IMR-90 (cell line): ENCODE measurements around the gene CASKIN1. TPM values are rescaled to one million over a fixed set of nuclear protein-coding genes. Genes with fewer than 3 reads are reported as not detected.
A peak's percentile ranks its signal among the peaks of the same experiment; 100 is the strongest.

Experiments
- ATAC-seq: fragments of 200-7000 bp; cut with Tn5 transposase; 2 replicates; pipeline ENCODE4 v1.9.1; 2020; ENCODE audit warnings: low read depth, mild to moderate bottlenecking, moderate library complexity
- BruUV-seq: library from RNA; stranded (reverse); fragments of 400-500 nt; replicated peaks from 2 replicates; lab custom pipeline; 2021; lab: Mats Ljungman, UMichigan
- CTCF ChIA-PET: fragments of 300-600 bp; formaldehyde crosslinking; extraction: SDS; loops from one replicate; lab custom pipeline; 2021; ENCODE audit warnings: antibody characterized with exemption; lab: Yijun Ruan, JAX
- POLR2A ChIA-PET: fragments of 300-600 bp; sonication (Branson Sonifier 250); formaldehyde crosslinking; loops from one replicate; lab custom pipeline; 2022; ENCODE audit warnings: antibody characterized with exemption; ENCODE audit not compliant: unreplicated experiment; lab: Charles Lee
- DNase-seq: peaks from one replicate; pipeline ENCODE4 v3.0.0; 2013
- H2AFZ ChIP-seq: replicated peaks from 2 replicates; pipeline ENCODE3; 2013; ENCODE audit warnings: low read length, mild to moderate bottlenecking; ENCODE audit not compliant: poor library complexity
- H2AK5ac ChIP-seq: 2 replicates; pipeline ENCODE4 v1.6.1; 2013; ENCODE audit warnings: low read depth, low read length, inconsistent platforms
- H2AK9ac ChIP-seq: replicated peaks from 2 replicates; pipeline ENCODE3; 2013; ENCODE audit warnings: mild to moderate bottlenecking, low read depth, low read length, moderate library complexity; ENCODE audit not compliant: poor library complexity
- H2BK120ac ChIP-seq: 2 replicates; pipeline ENCODE4 v1.6.1; 2013; ENCODE audit warnings: low read depth, low read length, inconsistent platforms
- H2BK15ac ChIP-seq: 3 replicates; pipeline ENCODE4 v1.6.1; 2013; ENCODE audit warnings: low read depth, low read length, inconsistent platforms
- H2BK20ac ChIP-seq: 2 replicates; pipeline ENCODE4 v1.6.1; 2013; ENCODE audit warnings: low read depth, mild to moderate bottlenecking, inconsistent platforms, low read length, moderate library complexity
- H2BK5ac ChIP-seq: 2 replicates; pipeline ENCODE4 v1.6.1; 2013; ENCODE audit warnings: mild to moderate bottlenecking, low read depth, low read length, inconsistent platforms; ENCODE audit not compliant: poor library complexity, severe bottlenecking
- H3K14ac ChIP-seq: replicated peaks from 2 replicates; pipeline ENCODE4 v1.6.1; 2013; ENCODE audit warnings: low read depth, low read length, inconsistent platforms
- H3K18ac ChIP-seq: 2 replicates; pipeline ENCODE4 v1.6.1; 2013; ENCODE audit warnings: low read depth, low read length, control low read depth
- H3K23ac ChIP-seq: 2 replicates; pipeline ENCODE4 v1.6.1; 2013; ENCODE audit warnings: low read depth, low read length, inconsistent platforms
- H3K27ac ChIP-seq: 2 replicates; pipeline ENCODE4 v1.5.1; 2013; ENCODE audit warnings: mild to moderate bottlenecking, control low read depth, low read length; ENCODE audit not compliant: insufficient read depth
- H3K27me3 ChIP-seq: 2 replicates; pipeline ENCODE4 v1.6.1; 2013; ENCODE audit warnings: low read length; ENCODE audit not compliant: control insufficient read depth, insufficient read depth
- H3K36me3 ChIP-seq: 2 replicates; pipeline ENCODE4 v1.6.1; 2013; ENCODE audit warnings: low read length, mixed read lengths; ENCODE audit not compliant: control insufficient read depth, insufficient read depth
- H3K4ac ChIP-seq: 2 replicates; pipeline ENCODE4 v1.6.1; 2013; ENCODE audit warnings: low read depth, low read length, inconsistent platforms
- H3K4me1 ChIP-seq: 2 replicates; pipeline ENCODE4 v1.6.1; 2013; ENCODE audit warnings: low read length, mixed read lengths; ENCODE audit not compliant: control insufficient read depth, insufficient read depth
- H3K4me2 ChIP-seq: 2 replicates; pipeline ENCODE4 v1.6.1; 2013; ENCODE audit warnings: low read depth, mild to moderate bottlenecking, control low read depth, low read length, moderate library complexity
- H3K4me3 ChIP-seq: 2 replicates; pipeline ENCODE4 v1.5.1; 2013; ENCODE audit warnings: low read depth, mild to moderate bottlenecking, control low read depth, low read length, moderate library complexity; ENCODE audit not compliant: insufficient read depth
- H3K56ac ChIP-seq: 2 replicates; pipeline ENCODE4 v1.6.1; 2013; ENCODE audit warnings: low read length, inconsistent platforms; ENCODE audit not compliant: insufficient read depth; ENCODE audit errors: extremely low read depth
- H3K79me1 ChIP-seq, 2 experiments: 2 replicates each; pipeline ENCODE4 v1.6.1; 2013; ENCODE audit warnings: low read length in 2 of 2, inconsistent platforms in 1 of 2, low read depth in 1 of 2
- H3K9ac ChIP-seq: 2 replicates; pipeline ENCODE4 v1.6.1; 2013; ENCODE audit warnings: low read depth, low read length, control low read depth
- H3K9me1 ChIP-seq: 2 replicates; pipeline ENCODE4 v1.6.1; 2013; ENCODE audit warnings: low read length, inconsistent platforms; ENCODE audit not compliant: insufficient read depth
- H3K9me3 ChIP-seq: 2 replicates; pipeline ENCODE4 v1.6.1; 2013; ENCODE audit warnings: low read length; ENCODE audit not compliant: control insufficient read depth, insufficient read depth
- H4K20me1 ChIP-seq: 2 replicates; pipeline ENCODE4 v1.6.1; 2013; ENCODE audit warnings: low read length, inconsistent platforms; ENCODE audit not compliant: insufficient read depth
- H4K5ac ChIP-seq: 2 replicates; pipeline ENCODE4 v1.6.1; 2013; ENCODE audit warnings: mild to moderate bottlenecking, low read depth, low read length, control low read depth
- H4K8ac ChIP-seq, 2 experiments: 2 replicates each; pipeline ENCODE4 v1.6.1; 2013; ENCODE audit warnings: low read depth in 2 of 2, low read length in 2 of 2, control low read depth in 1 of 2, inconsistent platforms in 1 of 2
- H4K91ac ChIP-seq: 2 replicates; pipeline ENCODE4 v1.6.1; 2013; ENCODE audit warnings: low read depth, low read length, inconsistent platforms; ENCODE audit not compliant: insufficient read depth
- POLR2A ChIP-seq: IDR thresholded peaks from 2 replicates; pipeline ENCODE4 v1.6.1; 2012; ENCODE audit warnings: mild to moderate bottlenecking, low read depth, low read length
- whole genome bisulfite sequencing, 2 experiments: methylation state at CpG; one replicate each; pipeline versions ENCODE4 v1.1.5 to v1.1.7; 2013; ENCODE audit warnings: missing lambda C conversion rate in 2 of 2; ENCODE audit not compliant: insufficient read length in 1 of 2; ENCODE audit errors: extremely low coverage in 2 of 2; 5-methylcytosine and 5-hydroxymethylcytosine counted together
- dilution Hi-C: fragments of 300-500 bp; cut with HindIII; formaldehyde crosslinking; loops from one replicate; pipeline ENCODE4 v1.14.3; 2018; ENCODE audit warnings: low sequenced_read_pairs; ENCODE audit not compliant: unreplicated experiment
- in situ Hi-C: fragments of 300-500 bp; cut with MboI; formaldehyde crosslinking; loops from 3 replicates; pipeline ENCODE4 v1.14.3; 2019; ENCODE audit warnings: low sequenced_read_pairs, inconsistent platforms, mixed read lengths
- intact Hi-C: fragments of 100-400 bp; cut with micrococcal nuclease; formaldehyde crosslinking; loops from 2 replicates; pipeline ENCODE4 v1.10.0; 2022
- polyA plus RNA-seq, 3 experiments: library from polyadenylated mRNA; depleted of rRNA; stranded (reverse); fragments of >200 nt; gene quantifications; 2 replicates each; pipeline ENCODE4 v1.2.3, GENCODE V29; 2012; ENCODE audit warnings: low replicate concordance in 1 of 3
- total RNA-seq: library from RNA; depleted of rRNA; stranded (reverse); fragments of >200 nt; gene quantifications from 2 replicates; pipeline ENCODE4 v1.2.3, GENCODE V29; 2012
- TF ChIP-seq, protein P1 (sequence below): fragments of 150-350 bp; IDR thresholded peaks from 2 replicates; pipeline ENCODE4 v1.6.1; 2016; ENCODE audit warnings: low read depth, mild to moderate bottlenecking, low read length, moderate library complexity, borderline replicate concordance

Gene CASKIN1
- total and polyA plus RNA-seq, 2 of the 4 experiments (the other 2 are of a cell fraction) = 0.05 TPM; not detected in 1

DNA sequence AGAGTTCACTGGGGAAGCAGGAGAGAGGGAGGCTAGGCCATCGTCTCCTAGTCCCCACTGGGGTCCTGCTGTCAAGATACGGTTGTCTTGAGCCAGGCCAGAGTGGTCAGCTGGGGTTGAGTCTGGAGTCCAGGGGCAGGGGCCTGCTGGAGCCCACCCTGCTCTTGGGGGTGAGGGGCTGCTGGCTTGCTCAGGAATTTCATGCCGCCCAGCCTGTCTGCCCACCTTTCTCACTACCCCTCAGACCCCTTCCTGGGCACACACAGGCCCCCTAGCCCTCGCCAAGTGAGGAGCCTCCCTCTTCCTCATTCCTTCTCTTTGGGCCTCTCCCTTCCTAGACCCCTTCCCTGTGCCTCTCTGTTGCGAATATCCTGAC is 39.6 kb downstream of the CASKIN1 start:
- Histone ChIP-seq H3K4me2 (peak overlapping the region; percentile 85), H4K20me1 (peaks cover 86% of the 10 kb centered on the region), H2BK15ac (no peak overlapping the region), H3K27ac (peak overlapping the region; percentile 85), H3K79me1 (peaks cover 5 to 88% of the 10 kb centered on the region in 2 experiments; a peak in 3 of 4 replicates), H3K4ac (peak overlapping the region; percentile 55), H3K14ac (peak overlapping the region; percentile 57), H2BK120ac (no peak overlapping the region), H3K4me3 (peak overlapping the region; percentile 86), H2BK5ac (peak overlapping the region; percentile 45), H4K5ac (no peak overlapping the region), H2BK20ac (no peak overlapping the region), H4K8ac (0 out of 4 replicates have a peak overlapping the region, but pooled peaks of 1 of the 2 experiments have one; percentile 30), H3K9ac (peak overlapping the region; percentile 82), H3K9me1 (peaks cover 8% of the 10 kb centered on the region; the same call in 1 of the 2 replicates), H3K23ac (peak overlapping the region; percentile 41), H2AK9ac (peak overlapping the region; percentile 95), H3K9me3 (no peaks in the 10 kb centered on the region), H3K56ac (peak overlapping the region; percentile 33; the same call in 1 of the 2 replicates), H3K27me3 (no peaks in the 10 kb centered on the region), H2AFZ (no peak overlapping the region), H2AK5ac (peak overlapping the region; percentile 82), H3K18ac (no peak overlapping the region), H4K91ac (peak overlapping the region; percentile 17; the same call in 1 of the 2 replicates), H3K4me1 (peaks cover 47% of the 10 kb centered on the region), H3K36me3 (peaks cover 23% of the 10 kb centered on the region)
- ChIA-PET POLR2A (interaction anchor here (0.5 kb wide), 1 partner anchor 130 kb away, joined by 6 read pairs; the partner anchor contains the start of gene NHERF2), CTCF (no interaction called here)
- BruUV-seq = no TSS peak
- 58% methylated on average over 2 of the region's 5 CpGs; no CpG with 5 or more reads in 1 of the 2 experiments for WGBS, 2 experiments
- ATAC-seq = no peak
- TF ChIP-seq POLR2A = peak; percentile 6; the same call in 1 of the 2 replicates
- TF ChIP-seq, protein P1, sequence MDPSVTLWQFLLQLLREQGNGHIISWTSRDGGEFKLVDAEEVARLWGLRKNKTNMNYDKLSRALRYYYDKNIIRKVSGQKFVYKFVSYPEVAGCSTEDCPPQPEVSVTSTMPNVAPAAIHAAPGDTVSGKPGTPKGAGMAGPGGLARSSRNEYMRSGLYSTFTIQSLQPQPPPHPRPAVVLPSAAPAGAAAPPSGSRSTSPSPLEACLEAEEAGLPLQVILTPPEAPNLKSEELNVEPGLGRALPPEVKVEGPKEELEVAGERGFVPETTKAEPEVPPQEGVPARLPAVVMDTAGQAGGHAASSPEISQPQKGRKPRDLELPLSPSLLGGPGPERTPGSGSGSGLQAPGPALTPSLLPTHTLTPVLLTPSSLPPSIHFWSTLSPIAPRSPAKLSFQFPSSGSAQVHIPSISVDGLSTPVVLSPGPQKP = no peak
- intact Hi-C loops = no loop called here
- DNase-seq = no peak
- in situ Hi-C loops = no loop called here
- dilution Hi-C loops = no loop called here
